Activated CD8-positive, alpha-beta memory T cell treated with anti-CD3 and anti-CD28 coated beads, Interleukin-2, amount 10 ng/mL, durations not matched to agents 7 days and 5 days (primary cell): ENCODE measurements around the gene SCAMP4. TPM values are rescaled to one million over a fixed set of nuclear protein-coding genes. Genes with fewer than 3 reads are reported as not detected.
A peak's percentile ranks its signal among the peaks of the same experiment; 100 is the strongest.

Experiments
- ATAC-seq: fragments of 150-1000 bp; cut with Tn5 transposase; one replicate; pipeline ENCODE4 v1.10.0; 2021; ENCODE audit warnings: moderate library complexity
- CTCF ChIA-PET: fragments of 350-600 bp; sonication (Branson Sonifier 250); formaldehyde crosslinking; loops from one replicate; lab custom pipeline; 2021; ENCODE audit warnings: antibody characterized with exemption; lab: Charles Lee
- DNase-seq: peaks from one replicate; pipeline ENCODE4 v3.0.0-alpha.2; 2020
- H3K27ac Mint-ChIP-seq: one replicate; pipeline ENCODE4 v1.8.0; 2021; ENCODE audit warnings: mild to moderate bottlenecking, mixed read lengths
- H3K27me3 Mint-ChIP-seq: one replicate; pipeline ENCODE4 v1.8.0; 2021; ENCODE audit warnings: mixed read lengths
- H3K36me3 Mint-ChIP-seq: one replicate; pipeline ENCODE4 v1.8.0; 2021; ENCODE audit warnings: mild to moderate bottlenecking, mixed read lengths
- H3K4me1 Mint-ChIP-seq: one replicate; pipeline ENCODE4 v1.8.0; 2021; ENCODE audit warnings: mixed read lengths
- H3K4me3 Mint-ChIP-seq: one replicate; pipeline ENCODE4 v1.8.0; 2021; ENCODE audit warnings: mild to moderate bottlenecking, moderate library complexity, mixed read lengths
- H3K9me3 Mint-ChIP-seq: one replicate; pipeline ENCODE4 v1.8.0; 2022; ENCODE audit warnings: low read depth, mixed read lengths
- total RNA-seq, 2 experiments: library from RNA; stranded (reverse); gene quantifications; one replicate each; pipeline ENCODE4 v1.2.3, GENCODE V29; 2021

SCAMP4 gene
- total RNA-seq, 2 experiments from 2014 or later: 32.9 to 34.8 TPM

DNA sequence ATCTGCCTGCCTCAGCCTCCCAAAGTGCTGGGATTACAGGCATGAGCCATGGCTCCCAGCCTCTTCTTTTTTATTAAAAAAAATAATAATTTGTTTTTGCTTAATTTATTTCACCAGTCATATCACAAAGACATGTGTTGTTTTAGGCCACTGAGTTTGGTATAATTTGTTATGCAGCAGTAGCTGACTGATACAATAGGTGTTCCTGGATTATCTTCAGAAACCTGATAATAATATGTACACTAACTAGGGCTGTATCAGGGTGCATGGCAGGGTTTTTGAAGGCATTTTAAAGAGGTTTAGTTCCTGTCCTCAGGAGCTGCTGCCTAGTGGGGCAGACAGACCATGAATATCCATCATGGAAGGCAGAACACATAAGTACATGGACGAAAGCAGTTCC, 26.2 kb downstream of the SCAMP4 start:
- Mint-ChIP-seq H3K27me3 (no peaks in the 10 kb centered on the region), H3K4me3 (no peak overlapping the region), H3K36me3 (peaks cover 25% of the 10 kb centered on the region), H3K4me1 (peaks cover 21% of the 10 kb centered on the region), H3K27ac (no peak overlapping the region), H3K9me3 (peaks cover 13% of the 10 kb centered on the region)
- ATAC-seq (no peak), DNase-seq (no peak)
- CTCF ChIA-PET: interaction anchor here (2.5 to 3.4 kb wide), 3 partner anchors 14 to 31 kb away, joined by 7 to 11 read pairs (median 9); partner anchors contain the start of genes ADAT3 and SCAMP4

GRCh38 chr19:1932395-1932794, 27.2 kb downstream of the SCAMP4 start:
- Mint-ChIP-seq H3K4me1 (peaks cover 21% of the 10 kb centered on the region), H3K9me3 (peaks cover 13% of the 10 kb centered on the region), H3K36me3 (peaks cover 28% of the 10 kb centered on the region), H3K4me3 (no peak overlapping the region), H3K27me3 (no peaks in the 10 kb centered on the region), H3K27ac (no peak overlapping the region)
- ATAC-seq (no peak), DNase-seq (no peak)
- CTCF ChIA-PET: interaction anchor here (0.7 kb wide), 1 partner anchor 12 kb away, joined by 3 read pairs; no protein-coding TSS in a partner anchor

- no peak overlapping the region for H3K27ac Mint-ChIP-seq
- peaks cover 28% of the 10 kb centered on the region for H3K36me3 Mint-ChIP-seq
- H3K27me3 Mint-ChIP-seq: no peaks in the 10 kb centered on the region
- DNase-seq (no peak), ATAC-seq (no peak)
- peaks cover 13% of the 10 kb centered on the region for H3K9me3 Mint-ChIP-seq
- H3K4me3 Mint-ChIP-seq: no peak overlapping the region
- CTCF ChIA-PET: interaction anchor here (0.6 to 0.7 kb wide), 3 partner anchors 11 to 166 kb away, joined by 3 read pairs; no protein-coding TSS in a partner anchor
- H3K4me1 Mint-ChIP-seq: peaks cover 21% of the 10 kb centered on the region
These were observed 28.0 kb downstream of the SCAMP4 start for GRCh38 chr19:1933244-1933643.

- no peak overlapping the region for H3K4me3 Mint-ChIP-seq
- CTCF ChIA-PET: no interaction called here
- H3K27me3 Mint-ChIP-seq: no peaks in the 10 kb centered on the region
- peaks cover 19% of the 10 kb centered on the region for H3K4me1 Mint-ChIP-seq
- no peak overlapping the region for H3K27ac Mint-ChIP-seq
- H3K36me3 Mint-ChIP-seq: peaks cover 28% of the 10 kb centered on the region
- ATAC-seq (no peak), DNase-seq (no peak)
- peaks cover 13% of the 10 kb centered on the region for H3K9me3 Mint-ChIP-seq
These were observed 28.7 kb downstream of the SCAMP4 start for GRCh38 chr19:1933942-1934341.

- no peak for ATAC-seq
- H3K36me3 Mint-ChIP-seq: peaks cover 28% of the 10 kb centered on the region
- no peak overlapping the region for H3K4me3 Mint-ChIP-seq
- H3K27ac Mint-ChIP-seq: no peak overlapping the region
- peaks cover 24% of the 10 kb centered on the region for H3K4me1 Mint-ChIP-seq
- H3K27me3 Mint-ChIP-seq: no peaks in the 10 kb centered on the region
- CTCF ChIA-PET: interaction anchor here (1.6 kb wide), 1 partner anchor 10 kb away, joined by 4 read pairs; no protein-coding TSS in a partner anchor
- DNase-seq: no peak
- H3K9me3 Mint-ChIP-seq: peaks cover 13% of the 10 kb centered on the region
These were observed 30.4 kb downstream of the SCAMP4 start for GRCh38 chr19:1935484-1936208.

GRCh38 chr19:1936430-1936829, 31.2 kb downstream of the SCAMP4 start:
- Mint-ChIP-seq H3K36me3 (peaks cover 28% of the 10 kb centered on the region), H3K4me1 (peaks cover 24% of the 10 kb centered on the region), H3K9me3 (peaks cover 12% of the 10 kb centered on the region), H3K27me3 (no peaks in the 10 kb centered on the region), H3K4me3 (no peak overlapping the region), H3K27ac (no peak overlapping the region)
- ATAC-seq: no peak
- CTCF ChIA-PET: interaction anchor here (0.9 to 1.6 kb wide), 2 partner anchors 9 to 116 kb away, joined by 3 to 4 read pairs; no protein-coding TSS in a partner anchor
- no peak for DNase-seq

DNA sequence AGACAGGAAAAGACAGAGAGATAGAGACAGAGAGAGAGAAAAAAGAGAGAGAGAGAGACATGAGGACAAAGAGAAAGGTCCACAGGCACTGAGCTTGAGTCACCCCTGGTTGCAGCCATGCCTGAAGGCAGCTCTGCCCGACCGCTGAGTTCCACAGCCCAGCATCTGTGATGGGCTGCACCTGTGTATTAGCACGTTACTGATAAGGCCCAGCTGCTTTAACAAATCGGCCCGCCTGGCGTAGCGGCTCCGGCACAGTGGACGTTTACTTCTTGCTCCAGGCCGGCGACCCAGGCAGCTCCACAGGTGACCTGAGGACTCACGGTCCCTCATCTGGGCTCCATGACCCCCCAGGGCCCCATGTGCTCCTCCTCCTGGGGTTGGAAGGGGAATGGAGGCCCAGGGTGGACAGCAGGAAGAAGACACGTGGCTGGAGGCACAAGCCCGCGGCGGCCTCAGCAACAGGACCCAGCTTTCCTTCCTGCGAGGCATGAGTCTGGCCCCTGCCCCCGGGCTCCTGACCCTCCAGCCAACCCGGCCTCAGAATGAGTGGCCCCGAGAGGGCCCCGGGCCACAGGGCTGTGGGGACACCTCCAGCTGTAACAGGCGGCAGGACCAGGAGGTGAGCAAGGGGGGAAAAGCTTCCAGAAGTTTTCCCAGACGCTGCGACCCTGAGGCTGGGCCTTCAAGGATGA, 31.9 kb downstream of the SCAMP4 start:
- Mint-ChIP-seq H3K4me1 (peaks cover 24% of the 10 kb centered on the region), H3K36me3 (peaks cover 23% of the 10 kb centered on the region), H3K27ac (no peak overlapping the region), H3K9me3 (peaks cover 8% of the 10 kb centered on the region), H3K27me3 (no peaks in the 10 kb centered on the region), H3K4me3 (no peak overlapping the region)
- no peak for ATAC-seq
- CTCF ChIA-PET: interaction anchor here (0.9 to 1.6 kb wide), 2 partner anchors 9 to 115 kb away, joined by 3 to 4 read pairs; no protein-coding TSS in a partner anchor
- no peak for DNase-seq

DNA sequence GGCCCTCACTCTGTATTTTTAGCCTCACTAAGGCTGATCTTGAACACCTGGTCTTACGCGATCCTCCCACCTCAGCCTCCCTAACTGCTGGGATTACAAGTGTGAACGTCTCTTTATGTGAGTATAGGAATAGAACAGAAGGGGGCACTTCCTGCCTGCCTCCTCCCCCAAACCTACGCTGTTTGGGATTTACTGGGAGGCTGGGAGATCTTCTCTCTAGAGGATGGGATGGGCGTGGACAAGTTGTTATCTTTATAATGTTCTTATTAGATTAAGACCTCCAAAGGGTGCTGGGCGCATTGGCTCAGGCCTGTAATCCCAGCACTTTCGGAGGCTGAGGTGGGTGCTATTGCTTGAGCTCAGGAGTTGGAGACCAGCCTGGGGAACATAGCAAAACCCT, 32.9 kb downstream of the SCAMP4 start:
- peaks cover 27% of the 10 kb centered on the region for H3K4me1 Mint-ChIP-seq
- CTCF ChIA-PET: interaction anchor here (0.6 kb wide), 1 partner anchor 41 kb away, joined by 3 read pairs; no protein-coding TSS in a partner anchor
- ATAC-seq (no peak), DNase-seq (no peak)
- H3K36me3 Mint-ChIP-seq: peaks cover 18% of the 10 kb centered on the region
- H3K27ac Mint-ChIP-seq: no peak overlapping the region
- H3K4me3 Mint-ChIP-seq: no peak overlapping the region
- H3K9me3 Mint-ChIP-seq: peaks cover 5% of the 10 kb centered on the region
- H3K27me3 Mint-ChIP-seq: no peaks in the 10 kb centered on the region

DNA sequence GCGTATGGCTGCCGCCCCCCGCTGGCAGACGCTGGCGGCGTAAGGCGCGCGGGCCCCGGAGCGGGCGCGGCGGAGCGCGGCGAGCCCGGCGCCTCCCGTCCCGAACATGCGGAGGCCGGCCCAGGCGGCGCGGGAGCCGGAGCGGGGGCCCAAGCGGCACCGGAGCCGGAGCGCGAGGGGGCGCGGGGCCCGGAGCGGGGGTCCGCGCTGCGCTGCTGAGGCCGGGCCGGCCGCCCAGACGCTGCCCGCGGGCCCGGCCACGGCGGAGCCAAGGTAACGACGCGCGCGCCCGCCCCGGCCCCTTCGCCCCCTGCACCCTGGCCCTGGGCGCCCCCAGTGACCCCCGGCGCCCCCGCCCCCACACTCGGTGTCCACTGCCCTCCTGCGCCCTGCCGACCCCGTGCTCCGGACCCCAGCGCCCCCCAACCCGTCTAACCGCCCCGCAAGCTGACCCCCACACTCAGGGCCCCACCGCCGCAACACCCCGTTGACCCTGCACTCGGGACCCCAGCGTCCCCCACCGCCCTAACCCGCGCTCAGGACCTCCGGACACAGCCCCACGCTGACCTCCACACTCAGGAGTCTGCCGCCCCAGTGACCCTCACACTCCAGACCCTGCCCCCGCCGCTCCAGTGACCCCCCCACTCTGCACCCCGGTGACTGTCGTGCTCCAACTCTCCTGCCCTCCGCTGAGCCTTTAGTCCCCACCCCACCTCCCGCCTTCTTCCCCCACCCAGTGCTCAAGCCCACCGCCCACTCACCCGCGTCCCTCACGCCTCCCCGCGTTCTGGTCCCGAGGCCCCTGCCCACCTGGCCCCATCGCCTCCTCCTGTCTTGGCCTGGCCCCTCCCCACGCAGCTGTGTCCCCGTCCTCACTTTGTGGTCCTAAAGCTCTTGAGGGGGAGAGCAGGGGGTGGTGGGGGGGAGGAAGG, 36.2 kb downstream of the SCAMP4 start, which contains the start of gene CSNK1G2:
Gene CSNK1G2, plus strand, starts transcription at position 27 of the 932 bp plus-strand sequence. CDS start 28,601 bp downstream, outside the sequence.
- Mint-ChIP-seq H3K9me3 (no peaks in the 10 kb centered on the region), H3K27me3 (no peaks in the 10 kb centered on the region), H3K36me3 (peaks cover 6% of the 10 kb centered on the region), H3K27ac (peak within 1 kb of the TSS; percentile 95), H3K4me3 (peak within 1 kb of the TSS; percentile 95), H3K4me1 (peaks cover 35% of the 10 kb centered on the region)
- CTCF ChIA-PET: interaction anchor here (1.5 kb wide), 1 partner anchor 77 kb away, joined by 7 read pairs; no protein-coding TSS in a partner anchor
- DNase-seq (peak; percentile 51), ATAC-seq (peak; percentile 64)

DNA sequence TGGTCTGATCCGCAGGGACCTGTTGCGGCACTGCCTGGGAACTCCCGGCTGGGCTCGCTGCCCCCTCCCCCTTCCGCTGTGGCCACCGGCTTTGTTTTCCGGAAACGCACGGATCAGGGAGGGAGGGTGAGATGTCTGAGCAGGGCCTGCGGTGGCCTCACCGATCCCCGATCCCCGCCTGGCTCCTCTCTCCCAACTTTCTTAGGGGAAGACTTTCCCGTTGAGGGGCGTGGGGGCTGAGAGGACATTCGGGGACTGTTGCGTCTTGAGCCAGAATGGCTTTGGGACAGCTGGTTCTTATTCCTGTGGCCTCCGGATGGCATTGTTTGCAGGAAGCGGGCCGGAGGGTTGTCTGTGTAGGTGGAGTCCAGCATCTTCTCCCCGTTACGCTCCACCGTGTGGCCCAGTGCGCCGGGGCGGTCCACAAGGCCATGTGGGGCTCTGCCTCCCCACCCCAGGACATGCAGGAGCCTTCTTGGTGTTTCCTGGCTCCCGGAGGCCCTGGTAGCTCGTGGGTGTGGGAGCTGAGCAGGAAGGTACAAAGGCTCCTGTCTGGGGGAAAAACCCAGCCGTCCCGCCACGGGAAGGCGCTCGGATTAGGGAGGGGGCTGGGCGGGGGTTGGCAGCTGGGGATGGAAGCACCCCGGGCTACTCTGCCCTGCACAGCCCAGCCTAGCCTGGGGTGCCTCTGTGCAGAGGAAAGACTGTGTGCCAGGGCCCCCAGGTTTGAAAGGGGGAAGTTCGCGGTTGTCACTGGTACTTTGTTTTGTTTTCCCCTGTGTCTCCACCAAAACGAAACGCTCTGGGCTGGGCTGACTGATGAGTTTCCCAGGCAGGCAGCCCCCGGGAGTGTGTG, 37.1 kb downstream of the SCAMP4 start:
- DNase-seq: peak; percentile 89
- Mint-ChIP-seq H3K9me3 (no peaks in the 10 kb centered on the region), H3K27me3 (no peaks in the 10 kb centered on the region), H3K4me1 (peaks cover 35% of the 10 kb centered on the region), H3K4me3 (peak overlapping the region; percentile 95), H3K27ac (peak overlapping the region; percentile 92), H3K36me3 (peaks cover 2% of the 10 kb centered on the region)
- CTCF ChIA-PET: interaction anchor here (0.9 to 1.7 kb wide), 3 partner anchors 45 to 213 kb away, joined by 3 to 7 read pairs (median 7); no protein-coding TSS in a partner anchor
- ATAC-seq: peak; percentile 47

- peaks cover 2% of the 10 kb centered on the region for H3K36me3 Mint-ChIP-seq
- DNase-seq (peak; percentile 50), ATAC-seq (no peak)
- H3K9me3 Mint-ChIP-seq: no peaks in the 10 kb centered on the region
- CTCF ChIA-PET: interaction anchor here (0.6 to 1.7 kb wide), 4 partner anchors 10 to 213 kb away, joined by 3 to 7 read pairs (median 5); no protein-coding TSS in a partner anchor
- peaks cover 30% of the 10 kb centered on the region for H3K4me1 Mint-ChIP-seq
- peak overlapping the region; percentile 92 for H3K27ac Mint-ChIP-seq
- peak overlapping the region; percentile 95 for H3K4me3 Mint-ChIP-seq
- H3K27me3 Mint-ChIP-seq: no peaks in the 10 kb centered on the region
These were observed 37.8 kb downstream of the SCAMP4 start for GRCh38 chr19:1942934-1943555.
